ENCODE measurements around the gene SGTB.

The SGTB gene

DNA sequence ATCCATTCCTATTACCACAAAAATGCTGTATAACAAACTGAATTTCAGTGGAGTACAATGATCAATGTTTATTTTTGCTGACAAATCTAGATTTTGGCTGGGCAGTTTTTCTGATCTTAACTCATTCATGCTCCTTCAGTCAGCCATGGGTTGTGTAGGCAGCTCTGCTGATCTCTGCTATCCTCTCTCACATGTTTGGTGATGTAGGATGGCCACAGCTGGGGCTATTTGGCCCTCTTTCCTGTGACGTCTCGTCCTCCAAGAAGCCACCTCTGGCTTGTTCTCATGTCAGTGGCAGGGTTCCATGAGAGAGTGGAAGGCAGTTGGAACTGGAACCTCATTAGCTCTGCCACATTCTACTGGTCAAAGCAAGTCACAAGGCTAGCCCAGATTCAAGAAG lies 9.0 kb upstream of the SGTB start:
- TF ChIP-seq CTCF (IDR thresholded peaks at IDR 0.05; ENCODE audit: low read depth, low read length, missing control alignments) = no peak
- Histone ChIP-seq H3K4me3 (ENCODE audit: low read depth, low read length) (no peak overlapping the region), H3K27me3 (replicated peaks) (no peaks in the 10 kb centered on the region), H3K27ac (no peak overlapping the region), H3K36me3 (replicated peaks) (no peaks in the 10 kb centered on the region)
- in situ Hi-C loops (cut with HindIII; ENCODE audit: low pct_ligation_motif_present, low sequenced_read_pairs) = no loop called here
- no peak for DNase-seq

- no peak overlapping the region for H3K27ac ChIP-seq
- in situ Hi-C loops (cut with HindIII; ENCODE audit: low pct_ligation_motif_present, low sequenced_read_pairs) = no loop called here
- no peak overlapping the region for H3K4me3 ChIP-seq (ENCODE audit: low read depth, low read length)
- no peaks in the 10 kb centered on the region for H3K36me3 ChIP-seq (replicated peaks)
- no peaks in the 10 kb centered on the region for H3K27me3 ChIP-seq (replicated peaks)
- DNase-seq = no peak
- no peak for TF ChIP-seq CTCF (IDR thresholded peaks at IDR 0.05; ENCODE audit: low read depth, low read length, missing control alignments)
These were observed 6.3 kb upstream of the SGTB start for GRCh38 chr5:65728218-65728617.

DNA sequence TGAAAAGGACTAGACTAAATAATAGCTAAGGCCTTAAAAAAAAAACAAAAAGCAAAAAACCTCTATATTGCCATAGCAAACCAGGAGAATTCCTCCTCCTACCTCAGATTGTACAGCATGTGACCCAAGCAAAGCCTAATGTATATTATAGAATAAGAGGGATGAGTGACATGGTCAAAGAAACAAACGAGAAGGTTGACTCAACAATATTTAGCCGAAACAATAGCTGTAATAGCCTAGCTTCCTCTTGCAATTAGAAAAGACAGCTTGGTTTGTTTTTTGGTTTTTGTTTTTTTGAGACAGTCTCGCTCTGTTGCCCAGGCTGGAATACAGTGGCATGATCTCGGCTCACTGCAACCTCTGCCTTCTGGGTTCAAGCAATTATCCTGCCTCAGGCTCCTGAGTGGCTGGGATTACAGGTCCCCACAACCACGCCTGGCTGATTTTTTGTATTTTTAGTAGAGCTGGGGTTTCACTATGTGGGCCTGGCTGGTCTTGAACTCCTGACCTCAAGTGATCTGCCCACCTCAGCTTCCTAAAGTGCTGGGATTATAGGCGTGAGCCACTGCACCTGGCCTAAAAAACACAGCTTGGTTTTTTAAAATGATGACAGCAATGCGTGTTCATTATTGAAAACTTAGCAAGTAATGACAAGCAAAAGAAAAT lies 5.7 kb upstream of the SGTB start:
- Histone ChIP-seq H3K27me3 (replicated peaks) (no peaks in the 10 kb centered on the region), H3K27ac (no peak overlapping the region), H3K36me3 (replicated peaks) (no peaks in the 10 kb centered on the region), H3K4me3 (ENCODE audit: low read depth, low read length) (no peak overlapping the region)
- no peak for TF ChIP-seq CTCF (IDR thresholded peaks at IDR 0.05; ENCODE audit: low read depth, low read length, missing control alignments)
- no peak for DNase-seq
- in situ Hi-C loops (cut with HindIII; ENCODE audit: low pct_ligation_motif_present, low sequenced_read_pairs) = no loop called here

DNA sequence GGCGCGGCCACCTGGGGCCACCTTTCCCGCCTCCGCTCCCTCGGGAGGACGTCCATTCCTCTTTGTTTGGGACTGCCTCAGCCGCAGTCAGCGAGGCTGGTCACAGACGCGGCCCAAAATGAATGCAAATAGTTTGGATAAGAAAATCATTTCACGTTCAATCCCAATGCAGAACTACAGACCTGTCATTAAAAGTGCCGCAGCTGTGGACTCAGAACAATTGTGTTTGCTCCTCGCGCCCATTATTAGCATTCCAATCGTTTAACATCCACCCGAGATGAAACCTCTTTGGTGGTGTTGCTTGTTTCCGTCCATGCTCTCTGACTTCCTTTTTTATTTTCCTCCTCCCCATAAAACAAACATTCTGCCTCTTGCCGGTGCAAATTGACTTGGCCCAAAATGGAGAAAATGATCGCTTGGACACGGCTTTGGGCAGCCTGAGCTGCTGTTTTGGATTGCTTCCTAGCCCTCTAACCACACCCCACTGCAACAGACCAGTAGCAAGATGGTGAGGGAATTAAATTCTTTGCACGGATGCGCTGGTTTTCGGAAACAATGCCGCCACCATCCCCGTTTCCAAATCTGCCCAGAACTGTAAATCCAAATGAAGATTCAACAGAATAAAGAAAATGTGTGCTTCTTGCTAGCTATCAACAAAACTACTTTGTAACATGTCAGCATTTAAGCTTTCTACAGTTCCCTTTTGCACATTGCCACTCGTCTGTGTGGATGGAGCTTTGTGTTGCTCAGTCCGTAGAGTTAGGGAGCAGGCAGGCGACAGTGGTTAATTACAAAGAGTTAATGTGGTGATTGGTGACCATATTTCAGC lies 880 bp upstream of the SGTB start:
- peak overlapping the region; percentile 53 for H3K27ac ChIP-seq
- peak; percentile 49 for DNase-seq
- no peak for TF ChIP-seq CTCF (IDR thresholded peaks at IDR 0.05; ENCODE audit: low read depth, low read length, missing control alignments)
- in situ Hi-C loops (cut with HindIII; ENCODE audit: low pct_ligation_motif_present, low sequenced_read_pairs) = no loop called here
- no peaks in the 10 kb centered on the region for H3K36me3 ChIP-seq (replicated peaks)
- H3K27me3 ChIP-seq (replicated peaks) = no peaks in the 10 kb centered on the region
- H3K4me3 ChIP-seq (ENCODE audit: low read depth, low read length) = peak overlapping the region; percentile 84

DNA sequence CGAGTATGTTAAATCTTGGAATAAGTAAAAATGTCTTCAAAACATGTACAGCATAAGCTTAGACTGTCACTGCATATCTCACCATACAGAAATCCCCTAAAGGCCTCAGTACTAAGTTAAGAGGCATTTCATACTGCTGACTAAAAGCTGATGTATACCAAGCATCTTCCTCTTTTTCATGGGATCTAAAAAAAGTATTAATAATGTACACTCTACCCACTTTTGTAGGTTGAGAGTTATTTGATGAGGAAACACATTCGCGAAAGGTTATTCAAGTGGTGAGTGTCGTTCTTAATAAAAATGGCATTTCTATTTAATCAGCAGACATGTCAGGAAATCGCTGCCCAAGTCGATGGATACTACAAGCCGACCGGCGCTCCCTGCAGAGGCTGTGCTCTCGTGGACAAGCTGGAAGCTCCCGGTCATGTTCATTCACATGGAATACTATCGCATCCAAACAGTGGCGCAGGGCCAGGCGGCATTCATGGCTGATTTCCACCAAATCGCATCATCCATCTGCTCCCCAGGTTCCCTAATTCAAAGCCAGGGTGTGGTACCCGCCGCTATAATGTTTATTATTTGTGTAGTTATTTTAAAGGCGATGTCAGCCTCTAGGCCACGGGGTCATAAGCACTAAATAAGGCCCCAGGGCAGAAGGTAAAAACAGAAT lies 724 bp downstream of the SGTB start:
- no peak for TF ChIP-seq CTCF (IDR thresholded peaks at IDR 0.05; ENCODE audit: low read depth, low read length, missing control alignments)
- no peaks in the 10 kb centered on the region for H3K27me3 ChIP-seq (replicated peaks)
- in situ Hi-C loops (cut with HindIII; ENCODE audit: low pct_ligation_motif_present, low sequenced_read_pairs) = no loop called here
- peak overlapping the region; percentile 84 for H3K4me3 ChIP-seq (ENCODE audit: low read depth, low read length)
- DNase-seq = peak; percentile 73
- H3K36me3 ChIP-seq (replicated peaks) = no peaks in the 10 kb centered on the region
- H3K27ac ChIP-seq = peak overlapping the region; percentile 36
